Measurements from ENCODE around the gene GNS. TPM values are rescaled to one million over a fixed set of nuclear protein-coding genes. Genes with fewer than 3 reads are reported as not detected.

The GNS gene
- total and polyA plus RNA-seq, 2 of the 4 experiments (the other 2 are of a cell fraction), result 60.4 to 80.7 TPM

DNA sequence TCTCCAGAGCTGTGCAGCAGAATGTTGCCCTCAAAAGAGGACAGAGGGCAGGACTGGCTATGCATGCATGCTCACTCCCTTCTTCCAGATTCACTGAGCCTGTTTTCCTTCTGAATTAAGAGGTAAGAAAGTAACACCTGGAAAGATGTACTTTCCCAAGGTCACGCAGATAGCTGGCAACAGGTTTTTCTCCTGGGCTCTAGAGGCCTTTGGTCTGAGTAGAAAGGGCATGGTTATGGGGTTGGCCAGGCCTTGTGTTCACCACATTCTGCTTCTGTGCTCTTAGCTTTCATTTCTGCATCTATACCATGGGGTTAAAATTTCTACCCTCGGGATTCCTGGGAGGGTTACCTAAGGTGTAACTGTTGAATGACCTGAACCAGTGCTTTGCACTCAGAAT lies 91.4 kb downstream of the GNS start:
- Histone ChIP-seq H3K27ac (ENCODE audit: insufficient read depth, low read length) (no peak overlapping the region), H3K56ac (ENCODE audit: extremely low read depth, insufficient read depth, low read length) (no peak overlapping the region), H2BK5ac (ENCODE audit: low read depth, low read length, poor library complexity, severe bottlenecking) (no peak overlapping the region), H2AK5ac (ENCODE audit: low read depth, low read length) (no peak overlapping the region; the same call in 1 of the 2 replicates), H3K18ac (ENCODE audit: low read depth, low read length) (no peak overlapping the region), H2BK20ac (ENCODE audit: low read depth, low read length) (no peak overlapping the region), H4K8ac (ENCODE audit: low read depth in 2 of 2, low read length in 2 of 2) (no peak overlapping the region), H3K4me3 (ENCODE audit: insufficient read depth, low read depth, low read length) (no peak overlapping the region), H3K9me3 (ENCODE audit: control insufficient read depth, insufficient read depth, low read length) (no peaks in the 10 kb centered on the region), H3K27me3 (ENCODE audit: control insufficient read depth, insufficient read depth, low read length) (no peaks in the 10 kb centered on the region), H3K4me2 (ENCODE audit: low read depth, low read length) (no peak overlapping the region), H3K9ac (ENCODE audit: low read depth, low read length) (no peak overlapping the region), H3K9me1 (ENCODE audit: insufficient read depth, low read length) (peaks cover 26% of the 10 kb centered on the region), H4K5ac (ENCODE audit: low read depth, low read length) (no peak overlapping the region), H4K91ac (ENCODE audit: insufficient read depth, low read depth, low read length) (no peak overlapping the region), H4K20me1 (ENCODE audit: insufficient read depth, low read length) (peaks cover 57% of the 10 kb centered on the region), H3K23ac (ENCODE audit: low read depth, low read length) (0 out of 2 replicates have a peak overlapping the region, but pooled peaks have one; percentile 25), H3K4ac (ENCODE audit: low read depth, low read length) (no peak overlapping the region), H3K79me1 (ENCODE audit: low read depth in 1 of 2, low read length in 2 of 2) (peaks cover 30 to 85% of the 10 kb centered on the region in 2 experiments), H2BK15ac (ENCODE audit: low read depth, low read length) (no peak overlapping the region), H2AFZ (replicated peaks; ENCODE audit: low read length, poor library complexity) (no peak overlapping the region), H3K14ac (replicated peaks; ENCODE audit: low read depth, low read length) (no peak overlapping the region), H3K36me3 (ENCODE audit: control insufficient read depth, insufficient read depth, low read length) (no peaks in the 10 kb centered on the region), H2AK9ac (replicated peaks; ENCODE audit: low read depth, low read length, poor library complexity) (no peak overlapping the region), H3K4me1 (ENCODE audit: control insufficient read depth, insufficient read depth, low read length) (peaks cover 21% of the 10 kb centered on the region), H2BK120ac (ENCODE audit: low read depth, low read length) (no peak overlapping the region)
- intact Hi-C loops (cut with micrococcal nuclease) (loop anchor here (5.0 kb wide), 1 partner anchor 55 kb away; the partner anchor contains the start of gene RASSF3), dilution Hi-C loops (cut with HindIII; ENCODE audit: low sequenced_read_pairs, unreplicated experiment) (no loop called here), in situ Hi-C loops (cut with MboI; ENCODE audit: low sequenced_read_pairs) (no loop called here)
- WGBS, 2 experiments (ENCODE audit: extremely low coverage in 2 of 2, insufficient read length in 1 of 2), result no CpG with 5 or more reads among the region's 2 CpGs
- ATAC-seq (ENCODE audit: low read depth) (no peak), DNase-seq (no peak)
- ChIA-PET POLR2A (ENCODE audit: unreplicated experiment) (no interaction called here), CTCF (no interaction called here)
- TF ChIP-seq FOS (IDR thresholded peaks at IDR 0.05; ENCODE audit: low read depth, low read length) (no peak), RCOR1 (IDR thresholded peaks at IDR 0.05; ENCODE audit: insufficient replicate concordance, low read length) (no peak)
- TF ChIP-seq, protein P1, sequence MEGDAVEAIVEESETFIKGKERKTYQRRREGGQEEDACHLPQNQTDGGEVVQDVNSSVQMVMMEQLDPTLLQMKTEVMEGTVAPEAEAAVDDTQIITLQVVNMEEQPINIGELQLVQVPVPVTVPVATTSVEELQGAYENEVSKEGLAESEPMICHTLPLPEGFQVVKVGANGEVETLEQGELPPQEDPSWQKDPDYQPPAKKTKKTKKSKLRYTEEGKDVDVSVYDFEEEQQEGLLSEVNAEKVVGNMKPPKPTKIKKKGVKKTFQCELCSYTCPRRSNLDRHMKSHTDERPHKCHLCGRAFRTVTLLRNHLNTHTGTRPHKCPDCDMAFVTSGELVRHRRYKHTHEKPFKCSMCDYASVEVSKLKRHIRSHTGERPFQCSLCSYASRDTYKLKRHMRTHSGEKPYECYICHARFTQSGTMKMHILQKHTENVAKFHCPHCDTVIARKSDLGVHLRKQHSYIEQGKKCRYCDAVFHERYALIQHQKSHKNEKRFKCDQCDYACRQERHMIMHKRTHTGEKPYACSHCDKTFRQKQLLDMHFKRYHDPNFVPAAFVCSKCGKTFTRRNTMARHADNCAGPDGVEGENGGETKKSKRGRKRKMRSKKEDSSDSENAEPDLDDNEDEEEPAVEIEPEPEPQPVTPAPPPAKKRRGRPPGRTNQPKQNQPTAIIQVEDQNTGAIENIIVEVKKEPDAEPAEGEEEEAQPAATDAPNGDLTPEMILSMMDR (conservative IDR thresholded peaks at IDR 0.05; ENCODE audit: low read depth, low read length), result no peak
- TF ChIP-seq, protein P2, sequence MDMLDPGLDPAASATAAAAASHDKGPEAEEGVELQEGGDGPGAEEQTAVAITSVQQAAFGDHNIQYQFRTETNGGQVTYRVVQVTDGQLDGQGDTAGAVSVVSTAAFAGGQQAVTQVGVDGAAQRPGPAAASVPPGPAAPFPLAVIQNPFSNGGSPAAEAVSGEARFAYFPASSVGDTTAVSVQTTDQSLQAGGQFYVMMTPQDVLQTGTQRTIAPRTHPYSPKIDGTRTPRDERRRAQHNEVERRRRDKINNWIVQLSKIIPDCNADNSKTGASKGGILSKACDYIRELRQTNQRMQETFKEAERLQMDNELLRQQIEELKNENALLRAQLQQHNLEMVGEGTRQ (IDR thresholded peaks at IDR 0.05; ENCODE audit: low read depth, low read length), result no peak
- BruUV-seq (replicated peaks), result no TSS peak

All from IMR-90 (cell line).